Mesenchymal stem cell (in vitro differentiated cells and primary cell): ENCODE results near the gene PNKD. TPM values are rescaled to one million over a fixed set of nuclear protein-coding genes. Genes with fewer than 3 reads are reported as not detected.

Experiments
- DNase-seq: peaks from one replicate; pipeline ENCODE4 v3.0.0-alpha.2; 2013
- H2AFZ ChIP-seq: one replicate; pipeline ENCODE4 v1.6.1; 2013; ENCODE audit warnings: low read depth, mild to moderate bottlenecking, control low read depth, inconsistent platforms, low read length, moderate library complexity
- H2AK5ac ChIP-seq: 2 replicates; pipeline ENCODE4 v1.6.1; 2013; ENCODE audit warnings: low read length, moderate library complexity, mild to moderate bottlenecking, inconsistent platforms; ENCODE audit not compliant: severe bottlenecking
- H2BK120ac ChIP-seq: one replicate; pipeline ENCODE4 v1.6.1; 2013; ENCODE audit warnings: low read depth, mild to moderate bottlenecking, inconsistent platforms, low read length, moderate library complexity
- H2BK12ac ChIP-seq, 2 experiments: one replicate each; pipeline ENCODE4 v1.6.1; 2013; ENCODE audit warnings: inconsistent platforms in 2 of 2, low read length in 2 of 2, mild to moderate bottlenecking in 2 of 2, moderate library complexity in 2 of 2, control low read depth in 1 of 2
- H2BK15ac ChIP-seq: one replicate; pipeline ENCODE4 v1.6.1; 2013; ENCODE audit warnings: mild to moderate bottlenecking, low read depth, inconsistent platforms; ENCODE audit not compliant: poor library complexity, severe bottlenecking
- H2BK5ac ChIP-seq: 2 replicates; pipeline ENCODE4 v1.6.1; 2013; ENCODE audit warnings: low read depth, mild to moderate bottlenecking, low read length, control low read depth, inconsistent platforms; ENCODE audit not compliant: poor library complexity, severe bottlenecking
- H3K14ac ChIP-seq, 2 experiments: one replicate each; pipeline ENCODE4 v1.6.1; 2013; ENCODE audit warnings: inconsistent platforms in 2 of 2, low read length in 2 of 2, control low read depth in 1 of 2, mild to moderate bottlenecking in 1 of 2, moderate library complexity in 1 of 2
- H3K18ac ChIP-seq, 2 experiments: one replicate each; pipeline ENCODE4 v1.6.1; 2013; ENCODE audit warnings: inconsistent platforms in 2 of 2, low read length in 2 of 2, control low read depth in 1 of 2, low read depth in 1 of 2, mild to moderate bottlenecking in 1 of 2
- H3K23ac ChIP-seq, 2 experiments: one replicate each; pipeline ENCODE4 v1.6.1; 2013; ENCODE audit warnings: inconsistent platforms in 2 of 2, low read length in 2 of 2, mild to moderate bottlenecking in 2 of 2, moderate library complexity in 2 of 2, control low read depth in 1 of 2
- H3K27ac ChIP-seq: 2 replicates; pipeline ENCODE4 v1.5.1; 2013; ENCODE audit warnings: mild to moderate bottlenecking, moderate library complexity, low read length, control low read depth, inconsistent platforms; ENCODE audit not compliant: poor library complexity, severe bottlenecking
- H3K27me3 ChIP-seq, 2 experiments: 2 replicates each; pipeline versions ENCODE4 v1.6.1 to v1.7.0; 2013; ENCODE audit warnings: low read length in 2 of 2, mild to moderate bottlenecking in 2 of 2, moderate library complexity in 2 of 2, control low read depth in 1 of 2, inconsistent platforms in 1 of 2; ENCODE audit not compliant: control insufficient read depth in 1 of 2, insufficient read depth in 1 of 2
- H3K36me3 ChIP-seq, 2 experiments: 2 replicates each; pipeline versions ENCODE4 v1.6.1 to v1.7.0; 2013; ENCODE audit warnings: low read length in 2 of 2, control low read depth in 1 of 2, inconsistent platforms in 1 of 2, low read depth in 1 of 2, mild to moderate bottlenecking in 1 of 2; ENCODE audit not compliant: insufficient read depth in 2 of 2, control insufficient read depth in 1 of 2
- H3K4ac ChIP-seq, 2 experiments: one replicate each; pipeline ENCODE4 v1.6.1; 2013; ENCODE audit warnings: inconsistent platforms in 2 of 2, low read length in 2 of 2, mild to moderate bottlenecking in 2 of 2, moderate library complexity in 2 of 2, control low read depth in 1 of 2, low read depth in 1 of 2
- H3K4me1 ChIP-seq: 2 replicates; pipeline ENCODE4 v1.6.1; 2013; ENCODE audit warnings: low read depth, low read length, control low read depth; ENCODE audit not compliant: control insufficient read depth, insufficient read depth
- H3K4me2 ChIP-seq: 2 replicates; pipeline ENCODE4 v1.6.1; 2013; ENCODE audit warnings: low read length, mild to moderate bottlenecking, inconsistent platforms; ENCODE audit not compliant: poor library complexity, severe bottlenecking
- H3K4me3 ChIP-seq, 2 experiments: 2 replicates each; pipeline versions ENCODE4 v1.5.1 to v1.7.0; 2013; ENCODE audit warnings: low read length in 2 of 2, mild to moderate bottlenecking in 2 of 2, control low read depth in 1 of 2, low read depth in 1 of 2; ENCODE audit not compliant: insufficient read depth in 1 of 2
- H3K79me1 ChIP-seq: replicated peaks from 2 replicates; pipeline ENCODE4 v1.6.1; 2013; ENCODE audit warnings: mild to moderate bottlenecking, control low read depth, low read length, inconsistent platforms; ENCODE audit not compliant: poor library complexity, severe bottlenecking
- H3K9ac ChIP-seq: 2 replicates; pipeline ENCODE4 v1.7.0; 2013; ENCODE audit warnings: mild to moderate bottlenecking, low read length, moderate library complexity
- H3K9me3 ChIP-seq: 2 replicates; pipeline ENCODE4 v1.7.0; 2013; ENCODE audit warnings: mild to moderate bottlenecking, low read length; ENCODE audit not compliant: control insufficient read depth
- H4K8ac ChIP-seq: one replicate; pipeline ENCODE4 v1.6.1; 2013; ENCODE audit warnings: inconsistent platforms, mild to moderate bottlenecking, low read length, moderate library complexity
- H4K91ac ChIP-seq: one replicate; pipeline ENCODE4 v1.6.1; 2013; ENCODE audit warnings: mild to moderate bottlenecking, low read length, inconsistent platforms
- WGBS: methylation state at CpG from one replicate; pipeline ENCODE4 v1.1.7; 2013; ENCODE audit warnings: mixed read lengths; 5-methylcytosine and 5-hydroxymethylcytosine counted together
- small RNA-seq: library from polyadenylated mRNA; stranded (forward); fragments of <200 nt; extraction: miRNeasy Mini kit (QIAGEN cat#:217004); gene quantifications from one replicate; pipeline ENCODE3, GENCODE V24; 2013; ENCODE audit warnings: low read depth

Gene PNKD

DNA sequence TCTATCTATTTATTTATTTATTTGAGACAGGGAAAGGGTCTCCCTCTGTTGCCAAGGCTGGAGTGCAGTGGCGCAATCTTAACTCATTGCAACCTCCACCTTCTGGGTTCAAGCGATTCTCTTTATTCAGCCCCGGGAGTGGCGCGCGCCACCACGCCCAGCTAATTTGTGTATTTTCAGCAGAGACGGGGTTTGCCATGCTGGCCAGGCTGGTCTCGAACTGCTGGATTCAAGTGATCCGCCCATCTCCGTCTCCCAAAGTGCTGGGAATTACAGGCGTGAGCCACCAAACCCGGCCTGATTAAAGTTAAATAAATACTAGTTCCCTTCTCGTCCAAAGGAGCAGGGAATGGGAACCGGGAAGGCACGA, 125.1 kb downstream of the PNKD start:
- peak overlapping the region; percentile 65 for H2AFZ ChIP-seq
- no peaks in the 10 kb centered on the region for H3K79me1 ChIP-seq
- H3K18ac ChIP-seq: peak overlapping the region in 1 of 2 experiments; percentile 72
- peak overlapping the region; percentile 93 for H3K9ac ChIP-seq
- H3K4me2 ChIP-seq: peak overlapping the region; percentile 85
- H3K27me3 ChIP-seq: no peaks in the 10 kb centered on the region
- no peaks in the 10 kb centered on the region for H3K9me3 ChIP-seq
- no peak overlapping the region for H4K91ac ChIP-seq
- no peak for DNase-seq
- peaks cover 37% of the 10 kb centered on the region for H3K4me1 ChIP-seq
- H4K8ac ChIP-seq: peak overlapping the region; percentile 93
- WGBS: 18% methylated on average over 16 of the region's 16 CpGs
- peak overlapping the region; percentile 25 to 84 for H3K4me3 ChIP-seq
- peak overlapping the region; percentile 62 for H3K27ac ChIP-seq
- no peak overlapping the region for H3K14ac ChIP-seq
- H2BK5ac ChIP-seq: no peak overlapping the region
- peak overlapping the region in 1 of 2 experiments; percentile 89 for H3K23ac ChIP-seq
- no peaks in the 10 kb centered on the region for H3K36me3 ChIP-seq
- no peak overlapping the region for H2BK15ac ChIP-seq
- peak overlapping the region; percentile 39 for H2BK120ac ChIP-seq
- H2AK5ac ChIP-seq: no peak overlapping the region
- H2BK12ac ChIP-seq: peak overlapping the region in 1 of 2 experiments; percentile 69
- H3K4ac ChIP-seq: no peak overlapping the region

DNA sequence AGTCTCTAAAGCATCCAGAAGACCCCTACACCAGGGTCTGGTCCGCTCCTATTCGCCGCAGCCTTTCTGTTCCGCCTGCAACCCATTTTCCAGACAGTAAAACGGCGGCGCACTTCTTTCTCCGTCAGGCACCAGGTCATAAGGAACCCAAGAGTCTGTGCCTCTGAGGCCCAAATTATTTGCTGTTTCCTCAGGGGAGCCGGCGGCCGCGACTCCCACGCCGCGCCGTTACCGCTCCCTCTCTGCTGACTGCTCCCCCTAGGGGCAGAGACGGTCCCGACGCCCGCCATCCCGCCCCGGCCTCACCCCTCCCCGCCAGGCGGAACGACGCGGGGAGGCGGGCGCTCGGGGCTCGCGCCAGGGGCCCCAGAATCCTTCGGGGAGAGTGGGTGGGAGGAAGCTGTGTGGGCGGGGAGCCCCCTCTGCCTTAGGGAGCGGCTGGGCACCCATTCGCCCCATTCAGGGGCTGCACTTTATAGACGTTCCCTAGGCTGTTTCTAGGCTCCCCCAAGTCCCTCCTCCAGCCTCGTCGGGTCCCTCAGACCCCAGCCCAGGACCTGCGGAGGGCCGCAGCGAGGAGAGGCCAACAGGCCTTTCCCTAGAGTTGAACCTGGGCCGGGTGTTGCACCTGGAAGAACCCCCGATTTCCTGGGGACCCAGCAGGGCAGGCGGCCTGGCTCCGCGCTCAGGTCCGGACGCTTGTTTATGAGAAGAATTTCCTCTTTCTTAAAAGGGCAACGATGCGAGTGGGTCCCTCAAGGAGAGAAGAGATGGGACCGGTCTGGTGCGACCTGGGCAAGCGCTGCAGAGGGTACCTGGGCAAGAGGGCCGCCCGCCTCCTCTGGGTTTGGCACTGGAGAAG, 125.7 kb downstream of the PNKD start:
- Histone ChIP-seq H3K36me3 (no peaks in the 10 kb centered on the region), H3K4ac (peak overlapping the region; percentile 90 to 93), H2BK12ac (peak overlapping the region; percentile 20 to 70), H2AK5ac (no peak overlapping the region), H2BK120ac (peak overlapping the region; percentile 99), H3K9ac (peak overlapping the region; percentile 93), H3K23ac (peak overlapping the region in 1 of 2 experiments; percentile 89), H4K8ac (peak overlapping the region; percentile 93), H3K27me3 (no peaks in the 10 kb centered on the region), H3K4me2 (peak overlapping the region; percentile 85), H3K79me1 (no peaks in the 10 kb centered on the region), H2BK15ac (peak overlapping the region; percentile 99), H2BK5ac (peak overlapping the region; percentile 93), H3K9me3 (no peaks in the 10 kb centered on the region), H2AFZ (peak overlapping the region; percentile 65), H3K14ac (peak overlapping the region in 1 of 2 experiments; percentile 78), H3K18ac (peak overlapping the region; percentile 92 to 97), H3K4me1 (peaks cover 39% of the 10 kb centered on the region), H4K91ac (peak overlapping the region; percentile 85), H3K27ac (peak overlapping the region; percentile 98), H3K4me3 (peak overlapping the region; percentile 69 to 84)
- DNase-seq: peak; percentile 98
- under 1% methylated on average over 41 of the region's 57 CpGs for WGBS

Small RNA genes within 50 kb of the gene (small RNA-seq; reads per million reads assigned to genes)
- not detected for gene MIR6810
